H9 (cell line): ENCODE measurements around the gene MAP3K1. TPM values are rescaled to one million over a fixed set of nuclear protein-coding genes. Genes with fewer than 3 reads are reported as not detected.

Experiments used
- DNase-seq: peaks from one replicate; pipeline ENCODE4 v3.0.0-alpha.2; 2017
- H2AFZ ChIP-seq: one replicate; pipeline ENCODE4 v1.6.1; 2013; ENCODE audit warnings: mild to moderate bottlenecking, low read length, control low read depth, moderate library complexity
- H2AK5ac ChIP-seq: 2 replicates; pipeline ENCODE4 v1.6.1; 2013; ENCODE audit warnings: low read length, control low read depth, mixed read lengths; ENCODE audit not compliant: insufficient read length
- H2BK120ac ChIP-seq: one replicate; pipeline ENCODE4 v1.6.1; 2013; ENCODE audit warnings: low read depth, mild to moderate bottlenecking, low read length, control low read depth, inconsistent platforms; ENCODE audit not compliant: poor library complexity, severe bottlenecking
- H2BK12ac ChIP-seq: 2 replicates; pipeline ENCODE4 v1.6.1; 2013; ENCODE audit warnings: low read length, control low read depth, mixed read lengths, low read depth; ENCODE audit not compliant: insufficient read length
- H2BK15ac ChIP-seq: 2 replicates; pipeline ENCODE4 v1.6.1; 2013; ENCODE audit warnings: low read depth, low read length, control low read depth
- H2BK20ac ChIP-seq: one replicate; pipeline ENCODE4 v1.6.1; 2013; ENCODE audit warnings: low read depth, mild to moderate bottlenecking, low read length, control low read depth, inconsistent platforms; ENCODE audit not compliant: poor library complexity, severe bottlenecking
- H2BK5ac ChIP-seq: 2 replicates; pipeline ENCODE4 v1.6.1; 2013; ENCODE audit warnings: low read length, control low read depth, mixed read lengths; ENCODE audit not compliant: insufficient read length
- H3K14ac ChIP-seq: 2 replicates; pipeline ENCODE4 v1.6.1; 2013; ENCODE audit warnings: low read length, control low read depth; ENCODE audit not compliant: insufficient read depth
- H3K18ac ChIP-seq: 2 replicates; pipeline ENCODE4 v1.6.1; 2013; ENCODE audit warnings: low read depth, mild to moderate bottlenecking, mixed read lengths, low read length, control low read depth; ENCODE audit not compliant: insufficient read length
- H3K23ac ChIP-seq: 2 replicates; pipeline ENCODE4 v1.6.1; 2013; ENCODE audit warnings: low read length, control low read depth, mixed read lengths, low read depth; ENCODE audit not compliant: insufficient read length
- H3K23me2 ChIP-seq: 2 replicates; pipeline ENCODE4 v1.6.1; 2013; ENCODE audit warnings: low read depth, mild to moderate bottlenecking, mixed read lengths, low read length, control low read depth; ENCODE audit not compliant: insufficient read length, poor library complexity, severe bottlenecking
- H3K27ac ChIP-seq: 2 replicates; pipeline ENCODE4 v1.5.1; 2013; ENCODE audit warnings: low read length, control low read depth, mixed read lengths, low read depth; ENCODE audit not compliant: insufficient read length
- H3K27me3 ChIP-seq: 2 replicates; pipeline ENCODE4 v1.6.1; 2013; ENCODE audit warnings: low read length, control low read depth, inconsistent platforms; ENCODE audit not compliant: insufficient read depth
- H3K4ac ChIP-seq: 2 replicates; pipeline ENCODE4 v1.6.1; 2013; ENCODE audit warnings: low read depth, mild to moderate bottlenecking, control low read depth, inconsistent platforms, low read length, moderate library complexity
- H3K4me1 ChIP-seq: 2 replicates; pipeline ENCODE4 v1.6.1; 2013; ENCODE audit warnings: low read length, control low read depth, inconsistent platforms; ENCODE audit not compliant: insufficient read depth
- H3K4me2 ChIP-seq: 2 replicates; pipeline ENCODE4 v1.6.1; 2013; ENCODE audit warnings: low read length, control low read depth, mixed read lengths; ENCODE audit not compliant: insufficient read length, insufficient read depth
- H3K56ac ChIP-seq: 2 replicates; pipeline ENCODE4 v1.6.1; 2013; ENCODE audit warnings: low read depth, mild to moderate bottlenecking, mixed read lengths, low read length, control low read depth; ENCODE audit not compliant: insufficient read length
- H3K79me1 ChIP-seq: 2 replicates; pipeline ENCODE4 v1.6.1; 2013; ENCODE audit warnings: low read depth, mild to moderate bottlenecking, moderate library complexity, low read length, control low read depth, inconsistent platforms; ENCODE audit not compliant: insufficient read depth, poor library complexity, severe bottlenecking
- H3K79me2 ChIP-seq: 2 replicates; pipeline ENCODE4 v1.6.1; 2013; ENCODE audit warnings: low read length, control low read depth, inconsistent platforms; ENCODE audit not compliant: insufficient read depth
- H3K9ac ChIP-seq: 2 replicates; pipeline ENCODE4 v1.6.1; 2013; ENCODE audit warnings: low read length, control low read depth, mixed read lengths; ENCODE audit not compliant: insufficient read length; ENCODE audit errors: extremely low read depth
- H3K9me3 ChIP-seq: one replicate; pipeline ENCODE4 v1.6.1; 2013; ENCODE audit warnings: low read depth, low read length, inconsistent platforms; ENCODE audit not compliant: control insufficient read depth
- H3T11ph ChIP-seq: one replicate; pipeline ENCODE4 v1.6.1; 2013; ENCODE audit warnings: mild to moderate bottlenecking, low read length, control low read depth, inconsistent platforms
- H4K20me1 ChIP-seq: one replicate; pipeline ENCODE4 v1.6.1; 2013; ENCODE audit not compliant: control insufficient read depth, insufficient read length, insufficient read depth
- H4K5ac ChIP-seq: 2 replicates; pipeline ENCODE4 v1.6.1; 2013; ENCODE audit warnings: low read depth, mild to moderate bottlenecking, mixed read lengths, low read length, control low read depth; ENCODE audit not compliant: insufficient read length
- H4K8ac ChIP-seq: replicated peaks from 2 replicates; pipeline ENCODE4 v1.6.1; 2013; ENCODE audit warnings: low read length, control low read depth, mixed read lengths, low read depth; ENCODE audit not compliant: insufficient read length
- H4K91ac ChIP-seq: 2 replicates; pipeline ENCODE4 v1.6.1; 2013; ENCODE audit warnings: low read depth, mild to moderate bottlenecking, moderate library complexity, mixed read lengths, low read length, control low read depth; ENCODE audit not compliant: insufficient read length
- H3K27ac Mint-ChIP-seq, 3 experiments: 2 replicates in 2 of 3; 3 replicates in 1 of 3; pipeline ENCODE4 v1.8.0; 2020 to 2021; ENCODE audit warnings: mixed read lengths in 3 of 3, mild to moderate bottlenecking in 1 of 3, moderate library complexity in 1 of 3
- H3K27me3 Mint-ChIP-seq: 2 replicates; pipeline ENCODE4 v1.8.0; 2021; ENCODE audit warnings: low read depth, mild to moderate bottlenecking, moderate library complexity, mixed read lengths
- H3K36me3 Mint-ChIP-seq, 3 experiments: 2 replicates in 2 of 3; 3 replicates in 1 of 3; pipeline ENCODE4 v1.8.0; 2020 to 2021; ENCODE audit warnings: low read depth in 3 of 3, mixed read lengths in 3 of 3; ENCODE audit not compliant: insufficient read depth in 1 of 3
- H3K4me1 Mint-ChIP-seq, 2 experiments: 2 replicates each; pipeline ENCODE4 v1.8.0; 2020; ENCODE audit warnings: mixed read lengths in 2 of 2
- H3K4me3 Mint-ChIP-seq, 2 experiments: 2 replicates in 1 of 2; 3 replicates in 1 of 2; pipeline ENCODE4 v1.8.0; 2020 to 2021; ENCODE audit warnings: mild to moderate bottlenecking in 2 of 2, mixed read lengths in 2 of 2, moderate library complexity in 1 of 2
- H3K9me3 Mint-ChIP-seq, 2 experiments: 2 replicates in 1 of 2; 3 replicates in 1 of 2; pipeline ENCODE4 v1.8.0; 2020; ENCODE audit warnings: mild to moderate bottlenecking in 2 of 2, mixed read lengths in 2 of 2, moderate library complexity in 1 of 2
- CTCF ChIP-seq: fragments of 200-600 bp; sonication (generic); conservative IDR thresholded peaks from 3 replicates; pipeline ENCODE4 v1.8.0; 2021; ENCODE audit warnings: antibody characterized with exemption, mild to moderate bottlenecking
- total RNA-seq: library from RNA; stranded (reverse); gene quantifications from 2 replicates; pipeline ENCODE4 v1.2.1, GENCODE V29; 2021

Gene MAP3K1
- total RNA-seq, 1 experiment from 2014 or later, result 11.1 TPM

- Histone ChIP-seq H3K56ac (no peak overlapping the region), H3K18ac (no peak overlapping the region), H4K91ac (no peak overlapping the region), H3K23me2 (no peaks in the 10 kb centered on the region), H3K4ac (no peak overlapping the region), H4K8ac (no peak overlapping the region), H3K4me2 (no peak overlapping the region), H3K27me3 (no peaks in the 10 kb centered on the region), H2BK12ac (no peak overlapping the region), H3K9ac (no peak overlapping the region), H2AK5ac (no peak overlapping the region), H3K14ac (no peak overlapping the region), H3K23ac (no peak overlapping the region), H2BK20ac (no peak overlapping the region), H3K9me3 (no peaks in the 10 kb centered on the region), H4K20me1 (no peaks in the 10 kb centered on the region), H3K79me1 (no peaks in the 10 kb centered on the region), H4K5ac (no peak overlapping the region), H3K79me2 (no peaks in the 10 kb centered on the region), H3K27ac (no peak overlapping the region), H2AFZ (no peak overlapping the region), H3K4me1 (no peaks in the 10 kb centered on the region), H2BK5ac (no peak overlapping the region), H2BK15ac (no peak overlapping the region), H2BK120ac (no peak overlapping the region), H3T11ph (no peak overlapping the region)
- TF ChIP-seq CTCF, result no peak
- H3K27me3 Mint-ChIP-seq, result no peaks in the 10 kb centered on the region
- H3K27ac Mint-ChIP-seq, result no peak overlapping the region
- no peak for DNase-seq
- no peaks in the 10 kb centered on the region for H3K36me3 Mint-ChIP-seq
- no peaks in the 10 kb centered on the region for H3K4me1 Mint-ChIP-seq
- no peak overlapping the region for H3K4me3 Mint-ChIP-seq
- no peaks in the 10 kb centered on the region for H3K9me3 Mint-ChIP-seq
These were observed 16.8 kb upstream of the MAP3K1 start for GRCh38 chr5:56798521-56798920.
